ENCODE measurements around the gene ZBTB8B.

Gene ZBTB8B

DNA sequence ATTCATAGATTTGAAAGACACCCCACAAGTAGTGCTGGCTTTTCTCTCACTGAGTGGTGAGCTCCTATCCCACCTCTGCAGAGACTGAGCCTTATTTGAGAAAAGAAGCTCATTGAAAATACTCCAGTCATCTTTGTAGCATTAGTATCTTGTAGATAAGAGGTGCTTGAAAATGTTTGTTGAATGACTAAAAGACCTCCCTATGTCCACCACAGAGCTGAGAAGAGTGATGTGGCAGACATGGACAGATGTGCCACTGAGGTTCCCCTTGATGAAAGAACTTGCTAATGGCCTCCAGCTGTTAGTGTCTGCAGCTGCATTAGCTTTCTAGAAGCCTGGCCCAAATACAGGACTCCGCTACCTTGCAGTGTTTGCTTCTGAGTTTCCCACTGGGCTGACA, 45.1 kb downstream of the ZBTB8B start:
- DNase-seq: no peak
